Measurements from ENCODE around the gene CEP152.

CEP152 gene

GRCh38 chr15:48842501-48842900, 31.6 kb upstream of the CEP152 start:
- H3K27ac ChIP-seq (ENCODE audit: low read length) = no peak overlapping the region
- no peak overlapping the region for H3K4me3 ChIP-seq (ENCODE audit: low read length in 2 of 2)
- H3K4me1 ChIP-seq (ENCODE audit: control insufficient read depth, insufficient read depth, low read length) = no peaks in the 10 kb centered on the region
- no peaks in the 10 kb centered on the region for H3K27me3 ChIP-seq (ENCODE audit: control insufficient read depth in 1 of 2, insufficient read depth in 2 of 2, low read length in 2 of 2)
- no peaks in the 10 kb centered on the region for H3K36me3 ChIP-seq (ENCODE audit: control insufficient read depth in 2 of 2, insufficient read depth in 2 of 2, low read length in 2 of 2)
- no peaks in the 10 kb centered on the region for H3K9me3 ChIP-seq (ENCODE audit: control insufficient read depth in 2 of 2, low read length in 2 of 2)
- no peak overlapping the region for H3K9ac ChIP-seq (ENCODE audit: low read length in 2 of 2)

- H3K4me3 ChIP-seq (ENCODE audit: low read length in 2 of 2) = no peak overlapping the region
- H3K36me3 ChIP-seq (ENCODE audit: control insufficient read depth in 2 of 2, insufficient read depth in 2 of 2, low read length in 2 of 2) = peaks cover 0 to 5% of the 10 kb centered on the region in 2 donors
- H3K9me3 ChIP-seq (ENCODE audit: control insufficient read depth in 2 of 2, low read length in 2 of 2) = peaks cover 0 to 6% of the 10 kb centered on the region in 2 donors
- H3K27ac ChIP-seq (ENCODE audit: low read length) = no peak overlapping the region
- no peaks in the 10 kb centered on the region for H3K27me3 ChIP-seq (ENCODE audit: control insufficient read depth in 1 of 2, insufficient read depth in 2 of 2, low read length in 2 of 2)
- H3K4me1 ChIP-seq (ENCODE audit: control insufficient read depth, insufficient read depth, low read length) = no peaks in the 10 kb centered on the region
- no peak overlapping the region for H3K9ac ChIP-seq (ENCODE audit: low read length in 2 of 2)
Measured at GRCh38 chr15:48834756-48835155, 23.9 kb upstream of the CEP152 start.

GRCh38 chr15:48833526-48834239, 22.8 kb upstream of the CEP152 start:
- no peaks in the 10 kb centered on the region for H3K27me3 ChIP-seq (ENCODE audit: control insufficient read depth in 1 of 2, insufficient read depth in 2 of 2, low read length in 2 of 2)
- H3K4me3 ChIP-seq (ENCODE audit: low read length in 2 of 2) = no peak overlapping the region
- H3K9ac ChIP-seq (ENCODE audit: low read length in 2 of 2) = no peak overlapping the region
- peaks cover 0 to 5% of the 10 kb centered on the region in 2 donors for H3K36me3 ChIP-seq (ENCODE audit: control insufficient read depth in 2 of 2, insufficient read depth in 2 of 2, low read length in 2 of 2)
- H3K9me3 ChIP-seq (ENCODE audit: control insufficient read depth in 2 of 2, low read length in 2 of 2) = peaks cover 0 to 6% of the 10 kb centered on the region in 2 donors
- no peak overlapping the region for H3K27ac ChIP-seq (ENCODE audit: low read length)
- no peaks in the 10 kb centered on the region for H3K4me1 ChIP-seq (ENCODE audit: control insufficient read depth, insufficient read depth, low read length)

- H3K4me1 ChIP-seq (ENCODE audit: control insufficient read depth, insufficient read depth, low read length) = no peaks in the 10 kb centered on the region
- H3K4me3 ChIP-seq (ENCODE audit: low read length in 2 of 2) = no peak overlapping the region
Measured at GRCh38 chr15:48832648-48833047, 21.8 kb upstream of the CEP152 start.

GRCh38 chr15:48828906-48829305, 18.0 kb upstream of the CEP152 start:
- Histone ChIP-seq H3K27ac (ENCODE audit: low read length) (no peak overlapping the region), H3K9ac (ENCODE audit: low read length in 2 of 2) (no peak overlapping the region), H3K36me3 (ENCODE audit: control insufficient read depth in 2 of 2, insufficient read depth in 2 of 2, low read length in 2 of 2) (peaks cover 0 to 5% of the 10 kb centered on the region in 2 donors), H3K27me3 (ENCODE audit: control insufficient read depth in 1 of 2, insufficient read depth in 2 of 2, low read length in 2 of 2) (no peaks in the 10 kb centered on the region), H3K4me1 (ENCODE audit: control insufficient read depth, insufficient read depth, low read length) (no peaks in the 10 kb centered on the region), H3K9me3 (ENCODE audit: control insufficient read depth in 2 of 2, low read length in 2 of 2) (peaks cover 0 to 6% of the 10 kb centered on the region in 2 donors), H3K4me3 (ENCODE audit: low read length in 2 of 2) (no peak overlapping the region)

More at GRCh38 chr15:48832648-48833047, 21.8 kb upstream of the CEP152 start:
- peaks cover 0 to 6% of the 10 kb centered on the region in 2 donors for H3K9me3 ChIP-seq (ENCODE audit: control insufficient read depth in 2 of 2, low read length in 2 of 2)
- no peaks in the 10 kb centered on the region for H3K27me3 ChIP-seq (ENCODE audit: control insufficient read depth in 1 of 2, insufficient read depth in 2 of 2, low read length in 2 of 2)
- H3K27ac ChIP-seq (ENCODE audit: low read length) = no peak overlapping the region
- H3K9ac ChIP-seq (ENCODE audit: low read length in 2 of 2) = no peak overlapping the region
- H3K36me3 ChIP-seq (ENCODE audit: control insufficient read depth in 2 of 2, insufficient read depth in 2 of 2, low read length in 2 of 2) = peaks cover 0 to 5% of the 10 kb centered on the region in 2 donors

- H3K36me3 ChIP-seq (ENCODE audit: control insufficient read depth in 2 of 2, insufficient read depth in 2 of 2, low read length in 2 of 2) = peaks cover 0 to 1% of the 10 kb centered on the region in 2 donors
- H3K9me3 ChIP-seq (ENCODE audit: control insufficient read depth in 2 of 2, low read length in 2 of 2) = peaks cover 0 to 5% of the 10 kb centered on the region in 2 donors
- no peaks in the 10 kb centered on the region for H3K27me3 ChIP-seq (ENCODE audit: control insufficient read depth in 1 of 2, insufficient read depth in 2 of 2, low read length in 2 of 2)
- no peak overlapping the region for H3K9ac ChIP-seq (ENCODE audit: low read length in 2 of 2)
- no peak overlapping the region for H3K4me3 ChIP-seq (ENCODE audit: low read length in 2 of 2)
- H3K27ac ChIP-seq (ENCODE audit: low read length) = no peak overlapping the region
- H3K4me1 ChIP-seq (ENCODE audit: control insufficient read depth, insufficient read depth, low read length) = no peaks in the 10 kb centered on the region
Measured at GRCh38 chr15:48828471-48828870, 17.6 kb upstream of the CEP152 start.

GRCh38 chr15:48825075-48825474, 14.2 kb upstream of the CEP152 start:
- no peak overlapping the region for H3K4me3 ChIP-seq (ENCODE audit: low read length in 2 of 2)
- peaks cover 0 to 4% of the 10 kb centered on the region in 2 donors for H3K9me3 ChIP-seq (ENCODE audit: control insufficient read depth in 2 of 2, low read length in 2 of 2)
- no peak overlapping the region for H3K9ac ChIP-seq (ENCODE audit: low read length in 2 of 2)
- no peaks in the 10 kb centered on the region for H3K36me3 ChIP-seq (ENCODE audit: control insufficient read depth in 2 of 2, insufficient read depth in 2 of 2, low read length in 2 of 2)
- no peak overlapping the region for H3K27ac ChIP-seq (ENCODE audit: low read length)
- H3K4me1 ChIP-seq (ENCODE audit: control insufficient read depth, insufficient read depth, low read length) = no peaks in the 10 kb centered on the region
- H3K27me3 ChIP-seq (ENCODE audit: control insufficient read depth in 1 of 2, insufficient read depth in 2 of 2, low read length in 2 of 2) = no peaks in the 10 kb centered on the region

- no peaks in the 10 kb centered on the region for H3K36me3 ChIP-seq (ENCODE audit: control insufficient read depth in 2 of 2, insufficient read depth in 2 of 2, low read length in 2 of 2)
- H3K27me3 ChIP-seq (ENCODE audit: control insufficient read depth in 1 of 2, insufficient read depth in 2 of 2, low read length in 2 of 2) = no peaks in the 10 kb centered on the region
- H3K27ac ChIP-seq (ENCODE audit: low read length) = no peak overlapping the region
- H3K4me3 ChIP-seq (ENCODE audit: low read length in 2 of 2) = no peak overlapping the region
- H3K9ac ChIP-seq (ENCODE audit: low read length in 2 of 2) = no peak overlapping the region
- H3K9me3 ChIP-seq (ENCODE audit: control insufficient read depth in 2 of 2, low read length in 2 of 2) = peaks cover 0 to 4% of the 10 kb centered on the region in 2 donors
- no peaks in the 10 kb centered on the region for H3K4me1 ChIP-seq (ENCODE audit: control insufficient read depth, insufficient read depth, low read length)
Measured at GRCh38 chr15:48823706-48824105, 12.8 kb upstream of the CEP152 start.

- no peaks in the 10 kb centered on the region for H3K36me3 ChIP-seq (ENCODE audit: control insufficient read depth in 2 of 2, insufficient read depth in 2 of 2, low read length in 2 of 2)
- no peak overlapping the region for H3K4me3 ChIP-seq (ENCODE audit: low read length in 2 of 2)
- no peak overlapping the region for H3K9ac ChIP-seq (ENCODE audit: low read length in 2 of 2)
- H3K9me3 ChIP-seq (ENCODE audit: control insufficient read depth in 2 of 2, low read length in 2 of 2) = peaks cover 0 to 4% of the 10 kb centered on the region in 2 donors
- H3K27ac ChIP-seq (ENCODE audit: low read length) = no peak overlapping the region
- H3K4me1 ChIP-seq (ENCODE audit: control insufficient read depth, insufficient read depth, low read length) = no peaks in the 10 kb centered on the region
- no peaks in the 10 kb centered on the region for H3K27me3 ChIP-seq (ENCODE audit: control insufficient read depth in 1 of 2, insufficient read depth in 2 of 2, low read length in 2 of 2)
Measured at GRCh38 chr15:48823237-48823636, 12.4 kb upstream of the CEP152 start.

GRCh38 chr15:48814286-48814685, 3.4 kb upstream of the CEP152 start:
- Histone ChIP-seq H3K4me3 (ENCODE audit: low read length in 2 of 2) (no peak overlapping the region), H3K27me3 (ENCODE audit: control insufficient read depth in 1 of 2, insufficient read depth in 2 of 2, low read length in 2 of 2) (no peaks in the 10 kb centered on the region), H3K9ac (ENCODE audit: low read length in 2 of 2) (no peak overlapping the region), H3K27ac (ENCODE audit: low read length) (no peak overlapping the region), H3K36me3 (ENCODE audit: control insufficient read depth in 2 of 2, insufficient read depth in 2 of 2, low read length in 2 of 2) (no peaks in the 10 kb centered on the region), H3K9me3 (ENCODE audit: control insufficient read depth in 2 of 2, low read length in 2 of 2) (no peaks in the 10 kb centered on the region), H3K4me1 (ENCODE audit: control insufficient read depth, insufficient read depth, low read length) (peaks cover 4% of the 10 kb centered on the region)

GRCh38 chr15:48811325-48811958, 573 bp upstream of the CEP152 start:
- Histone ChIP-seq H3K27ac (ENCODE audit: low read length) (no peak overlapping the region), H3K9ac (ENCODE audit: low read length in 2 of 2) (peak overlapping the region; percentile 14 to 22), H3K9me3 (ENCODE audit: control insufficient read depth in 2 of 2, low read length in 2 of 2) (no peaks in the 10 kb centered on the region), H3K4me1 (ENCODE audit: control insufficient read depth, insufficient read depth, low read length) (peaks cover 4% of the 10 kb centered on the region), H3K36me3 (ENCODE audit: control insufficient read depth in 2 of 2, insufficient read depth in 2 of 2, low read length in 2 of 2) (no peaks in the 10 kb centered on the region), H3K4me3 (ENCODE audit: low read length in 2 of 2) (peak overlapping the region; percentile 96 to 99), H3K27me3 (ENCODE audit: control insufficient read depth in 1 of 2, insufficient read depth in 2 of 2, low read length in 2 of 2) (no peaks in the 10 kb centered on the region)
